ENCODE measurements around the gene TMEM129.

DNA sequence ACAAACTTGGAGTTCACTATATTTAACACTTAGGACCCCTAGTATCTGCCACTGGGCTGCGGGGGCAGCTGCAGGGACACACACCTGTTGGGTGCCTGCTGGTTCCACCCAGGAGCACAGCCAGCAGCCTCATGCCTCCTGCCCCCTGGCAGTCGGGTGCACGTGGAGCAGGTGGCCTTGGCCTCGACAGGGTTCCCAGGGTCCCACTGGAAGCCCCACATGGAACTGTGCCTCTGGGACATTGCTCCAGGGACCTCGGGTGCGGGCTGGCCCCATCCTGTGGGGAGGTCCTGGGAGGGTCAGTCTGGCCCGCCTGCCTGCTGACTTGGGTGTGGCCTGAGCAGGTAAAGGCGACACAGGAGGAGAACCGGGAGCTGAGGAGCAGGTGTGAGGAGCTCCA, 18.2 kb upstream of the TMEM129 start:
- TF ChIP-seq POLR2A (IDR thresholded peaks at IDR 0.05) (no peak), POLR2AphosphoS5 (IDR thresholded peaks at IDR 0.05) (no peak)
- TF ChIP-seq, protein P1, sequence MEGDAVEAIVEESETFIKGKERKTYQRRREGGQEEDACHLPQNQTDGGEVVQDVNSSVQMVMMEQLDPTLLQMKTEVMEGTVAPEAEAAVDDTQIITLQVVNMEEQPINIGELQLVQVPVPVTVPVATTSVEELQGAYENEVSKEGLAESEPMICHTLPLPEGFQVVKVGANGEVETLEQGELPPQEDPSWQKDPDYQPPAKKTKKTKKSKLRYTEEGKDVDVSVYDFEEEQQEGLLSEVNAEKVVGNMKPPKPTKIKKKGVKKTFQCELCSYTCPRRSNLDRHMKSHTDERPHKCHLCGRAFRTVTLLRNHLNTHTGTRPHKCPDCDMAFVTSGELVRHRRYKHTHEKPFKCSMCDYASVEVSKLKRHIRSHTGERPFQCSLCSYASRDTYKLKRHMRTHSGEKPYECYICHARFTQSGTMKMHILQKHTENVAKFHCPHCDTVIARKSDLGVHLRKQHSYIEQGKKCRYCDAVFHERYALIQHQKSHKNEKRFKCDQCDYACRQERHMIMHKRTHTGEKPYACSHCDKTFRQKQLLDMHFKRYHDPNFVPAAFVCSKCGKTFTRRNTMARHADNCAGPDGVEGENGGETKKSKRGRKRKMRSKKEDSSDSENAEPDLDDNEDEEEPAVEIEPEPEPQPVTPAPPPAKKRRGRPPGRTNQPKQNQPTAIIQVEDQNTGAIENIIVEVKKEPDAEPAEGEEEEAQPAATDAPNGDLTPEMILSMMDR (IDR thresholded peaks at IDR 0.05), result no peak
